ENCODE measurements around the gene DMD.

- no peak for TF ChIP-seq CTCF (conservative IDR thresholded peaks at IDR 0.05)
- TF ChIP-seq EZH2 (IDR thresholded peaks at IDR 0.05; ENCODE audit: low read depth): no peak
These were observed 1548.2 kb downstream of the DMD start for GRCh38 chrX:31663172-31663571.
